ENCODE data around the gene RALGPS1. TPM values are rescaled to one million over a fixed set of nuclear protein-coding genes. Genes with fewer than 3 reads are reported as not detected.

RALGPS1 gene
- total and polyA plus RNA-seq, 2 of the 13 experiments (the other 11 are each of a cell fraction or from before 2014, with no cell fraction given) = 3.7 to 6.5 TPM

DNA sequence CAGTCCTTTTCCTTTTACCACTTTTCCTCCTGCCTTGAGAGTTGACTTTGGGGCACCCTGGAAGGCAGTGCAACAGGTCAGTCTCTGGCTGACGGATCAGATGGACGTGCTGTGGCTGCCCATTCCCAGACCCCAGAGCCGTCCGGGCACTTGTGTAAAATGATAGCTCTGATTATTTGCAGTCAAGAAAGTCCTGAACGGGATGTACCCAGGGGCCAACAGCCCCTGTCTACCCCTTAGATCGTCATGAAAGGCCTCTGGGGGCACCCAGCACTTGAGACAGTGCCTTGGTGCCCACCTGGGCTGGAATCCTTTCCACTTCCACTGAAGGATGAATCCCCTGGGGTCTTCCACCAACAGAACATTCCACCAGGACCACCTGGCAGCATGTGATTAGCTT is 225.6 kb downstream of the RALGPS1 start:
- in situ Hi-C loops (cut with HindIII; ENCODE audit: extremely low pct_ligation_motif_present, low pct_unique_long_range_greater_than_20kb) (no loop called here), intact Hi-C loops (cut with micrococcal nuclease; ENCODE audit: unreplicated experiment) (no loop called here)
- no peak for TF ChIP-seq ZNF644 (CRISPR knock-in tag; IDR thresholded peaks at IDR 0.05; ENCODE audit: low read depth)
- TF ChIP-seq, protein P1, sequence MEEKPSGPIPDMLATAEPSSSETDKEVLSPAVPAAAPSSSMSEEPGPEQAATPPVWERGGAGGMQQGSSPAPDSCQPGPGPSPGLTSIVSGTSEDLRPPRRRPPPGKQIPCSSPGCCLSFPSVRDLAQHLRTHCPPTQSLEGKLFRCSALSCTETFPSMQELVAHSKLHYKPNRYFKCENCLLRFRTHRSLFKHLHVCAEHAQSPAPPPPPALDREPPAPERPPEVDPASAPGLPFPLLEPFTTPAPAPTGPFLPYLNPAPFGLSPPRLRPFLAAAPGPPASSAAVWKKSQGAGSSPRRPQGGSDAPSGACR (CRISPR knock-in tag; IDR thresholded peaks at IDR 0.05) = no peak
- CTCF ChIA-PET (ENCODE audit: low intra/inter-chr PET ratio, low total read pairs) = no interaction called here
- 66% methylated on average over 5 of the region's 6 CpGs for WGBS (ENCODE audit: low lambda C conversion rate)
- no peak overlapping the region for H3K9ac ChIP-seq (ENCODE audit: insufficient read depth, low read depth, low read length)
- H3K27ac ChIP-seq (ENCODE audit: extremely low read length, insufficient read depth, low read length) = no peak overlapping the region
- BruUV-seq (replicated peaks) = no TSS peak
- H3K4me1 ChIP-seq (ENCODE audit: insufficient read depth, low read length) = peaks cover 8% of the 10 kb centered on the region
- no peak overlapping the region for H3K4me2 ChIP-seq (ENCODE audit: low read depth, low read length)
- DNase-seq (ENCODE audit: low spot score) = no peak
- no peaks in the 10 kb centered on the region for H3K36me3 ChIP-seq (replicated peaks in 1 of 2; ENCODE audit: control insufficient read depth in 1 of 2, insufficient read depth in 2 of 2, low read length in 2 of 2)
- H3K27me3 ChIP-seq (ENCODE audit: control insufficient read depth in 1 of 2, insufficient read depth in 2 of 2, low read length in 2 of 2) = no peaks in the 10 kb centered on the region
- no peaks in the 10 kb centered on the region for H3K79me2 ChIP-seq (ENCODE audit: insufficient read depth, low read length)
- ATAC-seq = no peak
- POLR2A ChIA-PET = no interaction called here
- FAIRE-seq = no peak
- no peak overlapping the region for H3K4me3 ChIP-seq (replicated peaks in 1 of 3; ENCODE audit: insufficient read depth in 1 of 3, low read depth in 2 of 3, low read length in 3 of 3)
- H3K9me3 ChIP-seq (ENCODE audit: low read length) = no peaks in the 10 kb centered on the region
- H4K20me1 ChIP-seq (ENCODE audit: insufficient read depth, low read length) = no peaks in the 10 kb centered on the region
- no peak overlapping the region for H2AFZ ChIP-seq (ENCODE audit: low read length)

DNA sequence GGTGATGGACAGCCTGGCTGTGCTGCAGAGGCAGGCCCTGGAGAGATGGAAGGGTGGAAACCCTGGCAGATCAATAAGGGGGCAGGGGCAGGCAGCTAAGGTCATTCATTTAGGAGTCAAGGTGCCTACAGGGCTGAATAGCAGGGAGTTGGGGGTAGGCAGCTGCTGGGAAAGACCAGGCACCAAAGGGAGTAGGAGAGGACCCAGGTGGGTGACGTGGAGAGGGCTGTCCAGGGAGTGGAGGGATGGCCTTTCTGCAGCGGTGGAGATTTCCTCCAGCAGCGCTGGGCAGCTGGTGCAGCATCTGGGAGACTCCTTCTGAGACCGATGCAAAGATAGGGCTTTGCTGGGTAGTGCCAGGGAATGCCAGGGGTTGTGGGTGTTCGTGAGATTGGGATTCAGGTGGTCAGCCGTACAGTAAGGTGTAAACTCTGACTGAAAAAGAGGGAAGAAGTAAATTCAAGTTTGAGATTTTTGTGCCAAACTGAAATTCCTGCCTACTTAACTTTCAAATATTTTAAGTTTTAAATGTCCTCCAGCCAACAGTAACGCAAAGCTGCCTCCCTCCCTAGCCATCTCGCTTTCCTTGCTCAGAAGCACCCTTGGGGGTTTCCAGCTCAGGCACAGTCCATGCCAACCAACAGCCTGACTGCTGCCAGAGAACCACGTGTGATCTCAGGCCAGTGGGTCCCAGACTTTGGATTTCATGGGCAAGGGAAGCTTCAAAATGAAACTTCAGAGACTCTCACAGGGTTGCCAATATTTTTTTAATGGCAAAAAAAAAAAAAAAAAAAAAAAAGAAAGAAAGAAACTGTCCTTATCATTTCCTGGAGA is 226.5 kb downstream of the RALGPS1 start:
- no peaks in the 10 kb centered on the region for H3K79me2 ChIP-seq (ENCODE audit: insufficient read depth, low read length)
- no peak overlapping the region for H3K4me3 ChIP-seq (replicated peaks in 1 of 3; ENCODE audit: insufficient read depth in 1 of 3, low read depth in 2 of 3, low read length in 3 of 3)
- H3K27ac ChIP-seq (ENCODE audit: extremely low read length, insufficient read depth, low read length) = no peak overlapping the region
- H3K36me3 ChIP-seq (replicated peaks in 1 of 2; ENCODE audit: control insufficient read depth in 1 of 2, insufficient read depth in 2 of 2, low read length in 2 of 2) = no peaks in the 10 kb centered on the region
- H3K9ac ChIP-seq (ENCODE audit: insufficient read depth, low read depth, low read length) = no peak overlapping the region
- no peak for FAIRE-seq
- 62% methylated on average over 9 of the region's 9 CpGs for WGBS (ENCODE audit: low lambda C conversion rate)
- in situ Hi-C loops (cut with HindIII; ENCODE audit: extremely low pct_ligation_motif_present, low pct_unique_long_range_greater_than_20kb) = no loop called here
- no peak for DNase-seq (ENCODE audit: low spot score)
- ChIA-PET POLR2A (no interaction called here), CTCF (ENCODE audit: low intra/inter-chr PET ratio, low total read pairs) (no interaction called here)
- H3K27me3 ChIP-seq (ENCODE audit: control insufficient read depth in 1 of 2, insufficient read depth in 2 of 2, low read length in 2 of 2) = no peaks in the 10 kb centered on the region
- no peaks in the 10 kb centered on the region for H4K20me1 ChIP-seq (ENCODE audit: insufficient read depth, low read length)
- intact Hi-C loops (cut with micrococcal nuclease; ENCODE audit: unreplicated experiment) = no loop called here
- H3K4me2 ChIP-seq (ENCODE audit: low read depth, low read length) = no peak overlapping the region
- BruUV-seq (replicated peaks) = no TSS peak
- ATAC-seq = no peak
- no peak overlapping the region for H2AFZ ChIP-seq (ENCODE audit: low read length)
- TF ChIP-seq ZNF777 (CRISPR knock-in tag; IDR thresholded peaks at IDR 0.05) = no peak
- no peak for TF ChIP-seq MBNL3 (CRISPR knock-in tag; conservative IDR thresholded peaks at IDR 0.05)
- no peak for TF ChIP-seq HDAC2 (CRISPR knock-in tag; IDR thresholded peaks at IDR 0.05)
- no peak for TF ChIP-seq ZFP82 (CRISPR knock-in tag; IDR thresholded peaks at IDR 0.05; ENCODE audit: borderline replicate concordance)
- H3K9me3 ChIP-seq (ENCODE audit: low read length) = no peaks in the 10 kb centered on the region
- peaks cover 8% of the 10 kb centered on the region for H3K4me1 ChIP-seq (ENCODE audit: insufficient read depth, low read length)

Measured in HepG2 (cell line).